Heart right ventricle (tissue), 16 donors: ENCODE results near the gene MRPS21. TPM values are rescaled to one million over a fixed set of nuclear protein-coding genes. Genes with fewer than 3 reads are reported as not detected.

ENCODE experiments used
- ATAC-seq, 8 donors: fragments of 200-7000 bp; cut with Tn5 transposase; one replicate each; pipeline ENCODE4 v1.9.1; 2020; ENCODE audit warnings: mild to moderate bottlenecking in 8 of 8, moderate library complexity in 8 of 8, moderate number of reproducible peaks in 1 of 8
- DNase-seq, 2 donors: peaks; one replicate each; pipeline ENCODE4 v3.0.0-alpha.2; 2020
- H3K27ac ChIP-seq, 10 donors: fragments of 200-600 bp; sonication (generic) in 2 of 10; one replicate each; pipeline versions ENCODE4 v1.5.0 to v1.8.0; 2020 to 2022; ENCODE audit warnings: mild to moderate bottlenecking in 3 of 10
- H3K27me3 ChIP-seq, 7 donors: fragments of 200-600 bp; one replicate each; pipeline ENCODE4 v1.8.0; 2021 to 2022; ENCODE audit warnings: mild to moderate bottlenecking in 2 of 7
- H3K36me3 ChIP-seq, 9 donors: fragments of 200-600 bp; sonication (generic) in 1 of 9; one replicate each; pipeline versions ENCODE4 v1.5.0 to v1.8.0; 2020 to 2022; ENCODE audit warnings: mild to moderate bottlenecking in 2 of 9
- H3K4me1 ChIP-seq, 9 donors: fragments of 200-600 bp; sonication (generic) in 1 of 9; one replicate each; pipeline versions ENCODE4 v1.5.0 to v1.8.0; 2020 to 2022; ENCODE audit warnings: mild to moderate bottlenecking in 4 of 9
- H3K4me3 ChIP-seq, 10 donors: fragments of 200-600 bp; sonication (generic) in 2 of 10; one replicate each; pipeline versions ENCODE4 v1.5.0 to v1.8.0; 2020 to 2022; ENCODE audit warnings: mild to moderate bottlenecking in 7 of 10, moderate library complexity in 2 of 10
- H3K9me3 ChIP-seq, 11 donors: fragments of 200-600 bp in 10 of 11; sonication (generic) in 2 of 11; one replicate each; pipeline versions ENCODE4 v1.5.0 to v1.8.0; 2013 to 2022; ENCODE audit warnings: mild to moderate bottlenecking in 2 of 11, control low read depth in 1 of 11, moderate library complexity in 1 of 11
- CTCF ChIP-seq, 9 donors: fragments of 200-600 bp; sonication (generic) in 2 of 9; IDR thresholded peaks; one replicate each; pipeline versions ENCODE4 v1.5.0 to v1.8.0; 2021 to 2022; ENCODE audit warnings: antibody characterized with exemption in 9 of 9, mild to moderate bottlenecking in 5 of 9, moderate library complexity in 1 of 9
- WGBS, 2 donors: extraction: QIAGEN DNeasy Blood & Tissue Kit; methylation state at CpG; one replicate each; pipeline ENCODE4 v1.1.7; 2013; ENCODE audit warnings: inconsistent platforms in 1 of 2; 5-methylcytosine and 5-hydroxymethylcytosine counted together
- intact Hi-C, 10 donors: fragments of 100-400 bp; cut with DNase I; formaldehyde crosslinking; loops; one replicate each; pipeline versions ENCODE4 v1.11.1 to v1.14.2; 2022
- polyA plus RNA-seq, 2 donors: library from polyadenylated mRNA; stranded (reverse); fragments of 200-250 nt; gene quantifications; one replicate each; pipeline ENCODE4 v1.2.3, GENCODE V29; 2013
- total RNA-seq, 10 donors: library from RNA; stranded (reverse); fragmentation: NEBNext Ultra II Directional in 3 of 10; extraction: Animal tissue kit (Norgen Biotek cat#: 25700) in 3 of 10; gene quantifications; one replicate each; pipeline versions ENCODE4 v1.2.1 to v1.2.4, GENCODE V29; 2021 to 2023
- donor health status: Arrhythmogenic right ventricular cardiomyopathy.
- donor health status: ischemic (EF 13 %, LVEDD 7.1; RV severe dilation, severe dysfunction).
- donor health status: healthy with polysubstance abuse.
- donor health status: DM: no; HTN: yes; CAD: no.
- donor health status: DM: no; HTN: no; CAD: no.
- donor health status: ischemic (EF 25% LVEDD 6.9; RV normal size, moderate dysfunction).
- donor health status: ischemic (EF 25% LVEDD 5.7; RV mildly dilated, moderate dysfunction).
- donor health status: healthy.
- donor health status: DM: yes; HTN: yes; CAD: no.
- donor health status: Ischemic cardiomyopathy.
- donor health status: ischemic (EF 35%, LVEDD 5.7; RV mildly dilated, moderate dysfunction).
- donor health status: nonischemic (EF 11% LVEDD 7.7; RV severe dilation, severe dysfunction).
- donor health status: DM: yes; HTN: yes; CAD: no.
- donor health status: PGD.
- donor health status: ischemic (EF 29% LVEDD 5.4; RV normal size, mild dysfunction).
- donor health status: nonischemic (EF 23%, LVEDD 6.1; RV moderate dilation, normal function).

Gene MRPS21
- total and polyA plus RNA-seq, 12 donors = 68.4 to 195 (median 75.2) TPM

- 20 to 21% methylated on average over 6 of the region's 6 CpGs for WGBS, 2 donors
- no peak for DNase-seq
- H3K27me3 ChIP-seq = no peaks in the 10 kb centered on the region
- TF ChIP-seq CTCF (IDR thresholded peaks at IDR 0.05) = no peak
- H3K27ac ChIP-seq = peak overlapping the region; percentile 15 to 99 (median 97)
- ATAC-seq = no peak
- peaks cover 0 to 39% (median 30%) of the 10 kb centered on the region in 9 donors for H3K36me3 ChIP-seq
- intact Hi-C loops = loop anchor here in 1 of 10 donors (5.0 kb wide), 1 partner anchor 54 kb away; the partner anchor contains the start of gene PRPF3
- H3K4me1 ChIP-seq = peaks cover 12 to 45% (median 35%) of the 10 kb centered on the region in 9 donors
- peak overlapping the region; percentile 67 to 100 (median 90) for H3K4me3 ChIP-seq
- H3K9me3 ChIP-seq = no peaks in the 10 kb centered on the region
These were observed 25.8 kb upstream of the MRPS21 start for GRCh38 chr1:150267896-150268295.

GRCh38 chr1:150268340-150268704 is 25.3 kb upstream of the MRPS21 start:
- no peaks in the 10 kb centered on the region for H3K27me3 ChIP-seq
- WGBS, 2 donors = 0 to 1% methylated on average over 21 of the region's 21 CpGs
- peak overlapping the region; percentile 88 to 99 (median 97) for H3K27ac ChIP-seq
- ATAC-seq (peak; percentile 23 to 63 (median 42)), DNase-seq (no peak)
- H3K9me3 ChIP-seq = no peaks in the 10 kb centered on the region
- peaks cover 0 to 39% (median 30%) of the 10 kb centered on the region in 9 donors for H3K36me3 ChIP-seq
- peaks cover 15 to 49% (median 36%) of the 10 kb centered on the region in 9 donors for H3K4me1 ChIP-seq
- TF ChIP-seq CTCF (IDR thresholded peaks at IDR 0.05) = no peak
- H3K4me3 ChIP-seq = peak overlapping the region; percentile 67 to 100 (median 90)
- intact Hi-C loops = loop anchor here in 1 of 10 donors (5.0 kb wide), 1 partner anchor 54 kb away; the partner anchor contains the start of gene PRPF3

- H3K9me3 ChIP-seq = no peaks in the 10 kb centered on the region
- peak; percentile 96 to 98 (median 97) for ATAC-seq
- peaks cover 0 to 38% (median 30%) of the 10 kb centered on the region in 9 donors for H3K36me3 ChIP-seq
- no peak for TF ChIP-seq CTCF (IDR thresholded peaks at IDR 0.05)
- WGBS, 2 donors = 0% methylated on average over 49 of the region's 49 CpGs
- H3K4me1 ChIP-seq = peaks cover 15 to 54% (median 41%) of the 10 kb centered on the region in 9 donors
- H3K27ac ChIP-seq = peak within 1 kb of the TSS; percentile 88 to 99 (median 97)
- H3K27me3 ChIP-seq = no peaks in the 10 kb centered on the region
- peak; percentile 95 to 98 for DNase-seq
- intact Hi-C loops = loop anchor here in 1 of 10 donors (5.0 kb wide), 1 partner anchor 53 kb away; the partner anchor contains the start of gene PRPF3
- peak within 1 kb of the TSS; percentile 67 to 100 (median 90) for H3K4me3 ChIP-seq
These were observed 24.8 kb upstream of the MRPS21 start, which contains the start of gene APH1A for GRCh38 chr1:150268705-150269403. Gene APH1A (minus strand): TSS chr1:150269016. CDS start chr1:150268810, 206 bp downstream.

- ATAC-seq (no peak), DNase-seq (no peak)
- Histone ChIP-seq H3K4me1 (peaks cover 15 to 59% (median 45%) of the 10 kb centered on the region in 9 donors), H3K4me3 (peak overlapping the region; percentile 67 to 100 (median 90)), H3K27me3 (no peaks in the 10 kb centered on the region), H3K27ac (peak overlapping the region; percentile 88 to 99 (median 97)), H3K9me3 (no peaks in the 10 kb centered on the region), H3K36me3 (peaks cover 0 to 32% (median 25%) of the 10 kb centered on the region in 9 donors)
- no peak for TF ChIP-seq CTCF (IDR thresholded peaks at IDR 0.05)
- 29 to 35% methylated on average over 10 of the region's 10 CpGs for WGBS, 2 donors
- intact Hi-C loops = loop anchor here in 1 of 10 donors (5.0 kb wide), 1 partner anchor 53 kb away; the partner anchor contains the start of gene PRPF3
These were observed 24.2 kb upstream of the MRPS21 start for GRCh38 chr1:150269451-150269850.
